PFSK-1 (cell line): Measurements from ENCODE around the gene GRIK1.

Experiments
- POLR2AphosphoS5 ChIP-seq: IDR thresholded peaks from 2 replicates; pipeline ENCODE4 v1.6.1; 2012; ENCODE audit warnings: low read depth, mild to moderate bottlenecking, control low read depth, low read length, moderate library complexity
- REST ChIP-seq, 2 experiments: IDR thresholded peaks; 2 replicates each; pipeline versions ENCODE4 v1.6.1 to v1.8.0; 2011 to 2012; ENCODE audit warnings: low read depth in 2 of 2, low read length in 2 of 2, control low read depth in 1 of 2, inconsistent platforms in 1 of 2, mild to moderate bottlenecking in 1 of 2, moderate library complexity in 1 of 2; ENCODE audit not compliant: insufficient read depth in 1 of 2
- SIN3A ChIP-seq: IDR thresholded peaks from 2 replicates; pipeline ENCODE4 v1.6.1; 2012; ENCODE audit warnings: mild to moderate bottlenecking, low read length, moderate library complexity, borderline replicate concordance; ENCODE audit not compliant: insufficient read depth
- TAF1 ChIP-seq: IDR thresholded peaks from 2 replicates; pipeline ENCODE4 v1.6.1; 2012; ENCODE audit warnings: low read length, control low read depth, borderline replicate concordance; ENCODE audit not compliant: insufficient read depth

DNA sequence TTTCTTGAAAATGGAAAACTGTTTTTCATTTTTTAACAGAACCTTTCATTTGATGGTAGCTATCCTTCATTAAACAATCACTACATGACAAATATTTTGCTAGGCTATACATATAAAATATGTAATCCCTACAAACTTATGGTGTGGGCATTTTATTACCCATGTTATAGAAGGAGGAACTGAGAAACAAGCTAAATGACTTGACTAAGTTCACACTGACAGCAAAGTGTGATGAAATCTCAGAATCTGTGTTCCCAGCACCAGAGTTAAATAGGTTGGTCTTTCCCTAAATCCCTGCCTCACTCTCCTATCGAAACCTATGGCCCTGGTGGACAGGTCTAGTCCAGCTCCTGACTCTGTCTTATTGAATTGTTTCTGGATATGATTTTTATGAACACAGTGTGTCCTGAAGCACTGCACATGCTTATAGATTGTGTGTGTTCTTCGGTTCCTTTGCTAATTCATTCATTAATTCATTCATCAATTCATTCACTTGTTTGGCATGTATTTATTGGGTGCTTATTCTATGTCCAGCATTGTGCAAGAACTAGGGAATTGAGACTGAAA is 301.0 kb downstream of the GRIK1 start:
- TF ChIP-seq SIN3A = no peak
- no peak for TF ChIP-seq POLR2AphosphoS5
- TF ChIP-seq TAF1 = no peak
- no peak for TF ChIP-seq REST (IDR thresholded peaks at IDR 0.05; ENCODE audit: insufficient read depth in 1 of 2, low read depth in 2 of 2, low read length in 2 of 2)
